GM23338 (cell line): ENCODE data around the gene DDX39B. TPM values are rescaled to one million over a fixed set of nuclear protein-coding genes. Genes with fewer than 3 reads are reported as not detected.

ENCODE experiments used
- ATAC-seq: fragments of 200-7000 bp; cut with Tn5 transposase; 3 replicates; pipeline ENCODE4 v1.9.1; 2020
- DNase-seq: peaks from one replicate; pipeline ENCODE4 v3.0.0-alpha.2; 2015; ENCODE audit warnings: low spot score
- H2AFZ ChIP-seq: fragments of 200-600 bp; sonication (generic); 2 replicates; pipeline ENCODE4 v1.8.0; 2016; ENCODE audit warnings: antibody characterized with exemption, mild to moderate bottlenecking, moderate library complexity
- H3F3A ChIP-seq: fragments of 200-600 bp; sonication (generic); replicated peaks from 2 replicates; pipeline ENCODE4 v1.8.0; 2017; ENCODE audit warnings: antibody characterized with exemption, mixed run types, low read depth
- H3K27ac ChIP-seq: fragments of 200-600 bp; sonication (generic); 2 replicates; pipeline ENCODE4 v1.6.1; 2016; ENCODE audit warnings: low read depth
- H3K27me3 ChIP-seq: fragments of 200-600 bp; sonication (generic); 2 replicates; pipeline ENCODE4 v1.8.0; 2016; ENCODE audit warnings: mild to moderate bottlenecking, mixed run types, moderate library complexity; ENCODE audit not compliant: insufficient read depth
- H3K36me3 ChIP-seq: fragments of 200-600 bp; sonication (generic); 2 replicates; pipeline ENCODE4 v1.8.0; 2016; ENCODE audit warnings: mild to moderate bottlenecking; ENCODE audit not compliant: insufficient read depth
- H3K4me1 ChIP-seq: fragments of 200-600 bp; sonication (generic); 2 replicates; pipeline ENCODE4 v1.8.0; 2016; ENCODE audit warnings: mild to moderate bottlenecking, moderate library complexity; ENCODE audit not compliant: insufficient read depth
- H3K4me2 ChIP-seq: fragments of 200-600 bp; sonication (generic); 2 replicates; pipeline ENCODE4 v1.7.1; 2017; ENCODE audit warnings: mixed run types
- H3K4me3 ChIP-seq: fragments of 200-600 bp; sonication (generic); 2 replicates; pipeline ENCODE4 v1.6.1; 2016; ENCODE audit warnings: mixed run types
- H3K79me2 ChIP-seq: fragments of 200-600 bp; sonication (generic); replicated peaks from 2 replicates; pipeline ENCODE4 v1.8.0; 2017; ENCODE audit warnings: mild to moderate bottlenecking; ENCODE audit not compliant: insufficient read depth
- H3K9me2 ChIP-seq: fragments of 200-600 bp; sonication (generic); 2 replicates; pipeline ENCODE4 v1.8.0; 2017; ENCODE audit not compliant: insufficient read depth
- H4K20me1 ChIP-seq: fragments of 200-600 bp; sonication (generic); replicated peaks from 2 replicates; pipeline ENCODE4 v1.8.0; 2017; ENCODE audit warnings: mild to moderate bottlenecking; ENCODE audit not compliant: insufficient read depth
- H3K27ac Mint-ChIP-seq: 2 replicates; pipeline ENCODE4 v1.8.0; 2020; ENCODE audit warnings: inconsistent platforms, mild to moderate bottlenecking, moderate library complexity, mixed read lengths
- H3K27me3 Mint-ChIP-seq: 3 replicates; pipeline ENCODE4 v1.8.0; 2022; ENCODE audit warnings: low read depth, mild to moderate bottlenecking, moderate library complexity, mixed read lengths, inconsistent platforms; ENCODE audit not compliant: insufficient read depth, poor library complexity
- H3K36me3 Mint-ChIP-seq: 3 replicates; pipeline ENCODE4 v1.8.0; 2021; ENCODE audit warnings: low read depth, mild to moderate bottlenecking, inconsistent platforms, moderate library complexity, mixed read lengths
- H3K4me1 Mint-ChIP-seq: 3 replicates; pipeline ENCODE4 v1.8.0; 2020; ENCODE audit warnings: mild to moderate bottlenecking, inconsistent platforms, mixed read lengths
- H3K4me3 Mint-ChIP-seq: 3 replicates; pipeline ENCODE4 v1.8.0; 2021; ENCODE audit warnings: moderate library complexity, mild to moderate bottlenecking, inconsistent platforms, mixed read lengths
- H3K9me3 Mint-ChIP-seq: 3 replicates; pipeline ENCODE4 v1.8.0; 2020; ENCODE audit warnings: moderate library complexity, mild to moderate bottlenecking, inconsistent platforms, mixed read lengths
- CREB1 ChIP-seq: fragments of 250-450 bp; sonication (Bioruptor Pico); IDR thresholded peaks from 2 replicates; pipeline ENCODE4 v1.5.0; 2020; ENCODE audit warnings: low read depth, mild to moderate bottlenecking, moderate library complexity
- ETS1 ChIP-seq: IDR thresholded peaks from 2 replicates; pipeline ENCODE4 v1.6.1; 2016; ENCODE audit warnings: antibody characterized with exemption
- EZH2 ChIP-seq: fragments of 200-600 bp; sonication (generic); IDR thresholded peaks from one replicate; pipeline ENCODE4 v1.8.0; 2017; ENCODE audit warnings: antibody characterized with exemption, mild to moderate bottlenecking, low read depth; ENCODE audit not compliant: unreplicated experiment
- JUNB ChIP-seq: IDR thresholded peaks from one replicate; pipeline ENCODE4 v1.6.1; 2016; ENCODE audit warnings: antibody characterized with exemption; ENCODE audit not compliant: unreplicated experiment
- NANOG ChIP-seq: IDR thresholded peaks from 2 replicates; pipeline ENCODE4 v1.6.1; 2016; ENCODE audit warnings: antibody characterized with exemption, borderline replicate concordance
- POLR2AphosphoS5 ChIP-seq: IDR thresholded peaks from 2 replicates; pipeline ENCODE4 v1.6.1; 2016; ENCODE audit warnings: antibody characterized with exemption, low read depth
- REST ChIP-seq: IDR thresholded peaks from one replicate; pipeline ENCODE4 v1.6.1; 2018; ENCODE audit warnings: antibody characterized with exemption; ENCODE audit not compliant: unreplicated experiment
- STAT1 ChIP-seq: IDR thresholded peaks from one replicate; pipeline ENCODE4 v1.6.1; 2016; ENCODE audit warnings: antibody characterized with exemption; ENCODE audit not compliant: unreplicated experiment
- ZNF114 ChIP-seq: fragments of 250-450 bp; sonication (Bioruptor Pico); IDR thresholded peaks from 2 replicates; pipeline ENCODE4 v1.5.0; 2020; ENCODE audit warnings: mild to moderate bottlenecking, moderate library complexity
- ZNF331 ChIP-seq: fragments of 250-450 bp; sonication (Bioruptor Pico); IDR thresholded peaks from 2 replicates; pipeline ENCODE4 v1.5.0; 2020; ENCODE audit warnings: low read depth, mild to moderate bottlenecking, moderate library complexity
- polyA plus RNA-seq: library from polyadenylated mRNA; unstranded; fragments of >200 nt; fragmentation: Nextera tagmentation; extraction: Ambion mirVana; gene quantifications from 2 replicates; pipeline ENCODE4 v1.2.1, GENCODE V29; 2016
- total RNA-seq: library from RNA; depleted of rRNA; stranded (reverse); fragments of >200 nt; shearing (Covaris generic); gene quantifications from 2 replicates; pipeline ENCODE4 v1.2.3, GENCODE V29; 2014
- TF ChIP-seq, protein P1 (sequence below): fragments of 250-450 bp; sonication (Bioruptor Pico); IDR thresholded peaks from 2 replicates; pipeline ENCODE4 v1.5.0; 2020; ENCODE audit warnings: mild to moderate bottlenecking, moderate library complexity
- TF ChIP-seq, protein P2 (sequence below), 2 experiments: fragments of 200-600 bp in 1 of 2; sonication (generic) in 1 of 2; conservative IDR thresholded peaks; 2 replicates each; pipeline versions ENCODE4 v1.5.1 to v1.6.1; 2016 to 2017; ENCODE audit warnings: antibody characterized with exemption in 2 of 2, low read depth in 2 of 2, mild to moderate bottlenecking in 2 of 2, moderate library complexity in 1 of 2

Gene DDX39B
- total and polyA plus RNA-seq, 2 experiments from 2014 or later = 341 to 849 TPM

GRCh38 chr6:31569861-31570536 lies 28.2 kb upstream of the DDX39B start:
- H3K27ac ChIP-seq = no peak overlapping the region
- no peaks in the 10 kb centered on the region for H3K79me2 ChIP-seq
- H3K9me3 Mint-ChIP-seq = no peaks in the 10 kb centered on the region; the same call in 2 of the 3 replicates
- H3K4me3 Mint-ChIP-seq = no peak overlapping the region
- H3K4me2 ChIP-seq = no peak overlapping the region
- H4K20me1 ChIP-seq = no peaks in the 10 kb centered on the region
- H3F3A ChIP-seq = no peaks in the 10 kb centered on the region
- H3K27me3 ChIP-seq = no peaks in the 10 kb centered on the region
- H3K4me1 Mint-ChIP-seq = peaks cover 17% of the 10 kb centered on the region
- H2AFZ ChIP-seq = no peak overlapping the region
- peaks cover 5% of the 10 kb centered on the region; the same call in 1 of the 2 replicates for H3K4me1 ChIP-seq
- H3K4me3 ChIP-seq = no peak overlapping the region
- H3K27ac Mint-ChIP-seq = no peak overlapping the region
- H3K9me2 ChIP-seq = no peaks in the 10 kb centered on the region
- H3K36me3 ChIP-seq = no peaks in the 10 kb centered on the region
- ATAC-seq (no peak), DNase-seq (no peak)
- TF ChIP-seq NANOG = no peak
- TF ChIP-seq STAT1 = no peak
- no peak for TF ChIP-seq EZH2
- TF ChIP-seq, protein P1, sequence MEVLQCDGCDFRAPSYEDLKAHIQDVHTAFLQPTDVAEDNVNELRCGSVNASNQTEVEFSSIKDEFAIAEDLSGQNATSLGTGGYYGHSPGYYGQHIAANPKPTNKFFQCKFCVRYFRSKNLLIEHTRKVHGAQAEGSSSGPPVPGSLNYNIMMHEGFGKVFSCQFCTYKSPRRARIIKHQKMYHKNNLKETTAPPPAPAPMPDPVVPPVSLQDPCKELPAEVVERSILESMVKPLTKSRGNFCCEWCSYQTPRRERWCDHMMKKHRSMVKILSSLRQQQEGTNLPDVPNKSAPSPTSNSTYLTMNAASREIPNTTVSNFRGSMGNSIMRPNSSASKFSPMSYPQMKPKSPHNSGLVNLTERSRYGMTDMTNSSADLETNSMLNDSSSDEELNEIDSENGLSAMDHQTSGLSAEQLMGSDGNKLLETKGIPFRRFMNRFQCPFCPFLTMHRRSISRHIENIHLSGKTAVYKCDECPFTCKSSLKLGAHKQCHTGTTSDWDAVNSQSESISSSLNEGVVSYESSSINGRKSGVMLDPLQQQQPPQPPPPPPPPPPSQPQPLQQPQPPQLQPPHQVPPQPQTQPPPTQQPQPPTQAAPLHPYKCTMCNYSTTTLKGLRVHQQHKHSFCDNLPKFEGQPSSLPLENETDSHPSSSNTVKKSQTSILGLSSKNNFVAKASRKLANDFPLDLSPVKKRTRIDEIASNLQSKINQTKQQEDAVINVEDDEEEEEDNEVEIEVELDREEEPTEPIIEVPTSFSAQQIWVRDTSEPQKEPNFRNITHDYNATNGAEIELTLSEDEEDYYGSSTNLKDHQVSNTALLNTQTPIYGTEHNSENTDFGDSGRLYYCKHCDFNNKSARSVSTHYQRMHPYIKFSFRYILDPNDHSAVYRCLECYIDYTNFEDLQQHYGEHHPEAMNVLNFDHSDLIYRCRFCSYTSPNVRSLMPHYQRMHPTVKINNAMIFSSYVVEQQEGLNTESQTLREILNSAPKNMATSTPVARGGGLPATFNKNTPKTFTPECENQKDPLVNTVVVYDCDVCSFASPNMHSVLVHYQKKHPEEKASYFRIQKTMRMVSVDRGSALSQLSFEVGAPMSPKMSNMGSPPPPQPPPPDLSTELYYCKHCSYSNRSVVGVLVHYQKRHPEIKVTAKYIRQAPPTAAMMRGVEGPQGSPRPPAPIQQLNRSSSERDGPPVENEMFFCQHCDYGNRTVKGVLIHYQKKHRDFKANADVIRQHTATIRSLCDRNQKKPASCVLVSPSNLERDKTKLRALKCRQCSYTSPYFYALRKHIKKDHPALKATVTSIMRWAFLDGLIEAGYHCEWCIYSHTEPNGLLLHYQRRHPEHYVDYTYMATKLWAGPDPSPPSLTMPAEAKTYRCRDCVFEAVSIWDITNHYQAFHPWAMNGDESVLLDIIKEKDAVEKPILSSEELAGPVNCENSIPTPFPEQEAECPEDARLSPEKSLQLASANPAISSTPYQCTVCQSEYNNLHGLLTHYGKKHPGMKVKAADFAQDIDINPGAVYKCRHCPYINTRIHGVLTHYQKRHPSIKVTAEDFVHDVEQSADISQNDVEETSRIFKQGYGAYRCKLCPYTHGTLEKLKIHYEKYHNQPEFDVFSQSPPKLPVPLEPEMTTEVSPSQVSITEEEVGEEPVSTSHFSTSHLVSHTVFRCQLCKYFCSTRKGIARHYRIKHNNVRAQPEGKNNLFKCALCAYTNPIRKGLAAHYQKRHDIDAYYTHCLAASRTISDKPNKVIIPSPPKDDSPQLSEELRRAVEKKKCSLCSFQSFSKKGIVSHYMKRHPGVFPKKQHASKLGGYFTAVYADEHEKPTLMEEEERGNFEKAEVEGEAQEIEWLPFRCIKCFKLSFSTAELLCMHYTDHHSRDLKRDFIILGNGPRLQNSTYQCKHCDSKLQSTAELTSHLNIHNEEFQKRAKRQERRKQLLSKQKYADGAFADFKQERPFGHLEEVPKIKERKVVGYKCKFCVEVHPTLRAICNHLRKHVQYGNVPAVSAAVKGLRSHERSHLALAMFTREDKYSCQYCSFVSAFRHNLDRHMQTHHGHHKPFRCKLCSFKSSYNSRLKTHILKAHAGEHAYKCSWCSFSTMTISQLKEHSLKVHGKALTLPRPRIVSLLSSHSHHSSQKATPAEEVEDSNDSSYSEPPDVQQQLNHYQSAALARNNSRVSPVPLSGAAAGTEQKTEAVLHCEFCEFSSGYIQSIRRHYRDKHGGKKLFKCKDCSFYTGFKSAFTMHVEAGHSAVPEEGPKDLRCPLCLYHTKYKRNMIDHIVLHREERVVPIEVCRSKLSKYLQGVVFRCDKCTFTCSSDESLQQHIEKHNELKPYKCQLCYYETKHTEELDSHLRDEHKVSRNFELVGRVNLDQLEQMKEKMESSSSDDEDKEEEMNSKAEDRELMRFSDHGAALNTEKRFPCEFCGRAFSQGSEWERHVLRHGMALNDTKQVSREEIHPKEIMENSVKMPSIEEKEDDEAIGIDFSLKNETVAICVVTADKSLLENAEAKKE = no peak
- TF ChIP-seq JUNB = no peak
- no peak for TF ChIP-seq ZNF114 (CRISPR knock-in tag)
- TF ChIP-seq CREB1 (CRISPR knock-in tag) = no peak
- TF ChIP-seq ZNF331 (CRISPR knock-in tag) = no peak
- TF ChIP-seq, protein P2, sequence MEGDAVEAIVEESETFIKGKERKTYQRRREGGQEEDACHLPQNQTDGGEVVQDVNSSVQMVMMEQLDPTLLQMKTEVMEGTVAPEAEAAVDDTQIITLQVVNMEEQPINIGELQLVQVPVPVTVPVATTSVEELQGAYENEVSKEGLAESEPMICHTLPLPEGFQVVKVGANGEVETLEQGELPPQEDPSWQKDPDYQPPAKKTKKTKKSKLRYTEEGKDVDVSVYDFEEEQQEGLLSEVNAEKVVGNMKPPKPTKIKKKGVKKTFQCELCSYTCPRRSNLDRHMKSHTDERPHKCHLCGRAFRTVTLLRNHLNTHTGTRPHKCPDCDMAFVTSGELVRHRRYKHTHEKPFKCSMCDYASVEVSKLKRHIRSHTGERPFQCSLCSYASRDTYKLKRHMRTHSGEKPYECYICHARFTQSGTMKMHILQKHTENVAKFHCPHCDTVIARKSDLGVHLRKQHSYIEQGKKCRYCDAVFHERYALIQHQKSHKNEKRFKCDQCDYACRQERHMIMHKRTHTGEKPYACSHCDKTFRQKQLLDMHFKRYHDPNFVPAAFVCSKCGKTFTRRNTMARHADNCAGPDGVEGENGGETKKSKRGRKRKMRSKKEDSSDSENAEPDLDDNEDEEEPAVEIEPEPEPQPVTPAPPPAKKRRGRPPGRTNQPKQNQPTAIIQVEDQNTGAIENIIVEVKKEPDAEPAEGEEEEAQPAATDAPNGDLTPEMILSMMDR (conservative IDR thresholded peaks at IDR 0.05; ENCODE audit: low read depth in 2 of 2) = no peak
- TF ChIP-seq ETS1 = no peak
- no peak for TF ChIP-seq POLR2AphosphoS5
- TF ChIP-seq REST = no peak
- H3K36me3 Mint-ChIP-seq = no peaks in the 10 kb centered on the region; the same call in 2 of the 3 replicates
- peaks cover 15% of the 10 kb centered on the region for H3K27me3 Mint-ChIP-seq
